GM23248 (cell line): ENCODE measurements around the gene HSPA1A. TPM values are rescaled to one million over a fixed set of nuclear protein-coding genes. Genes with fewer than 3 reads are reported as not detected.
A peak's percentile ranks its signal among the peaks of the same experiment; 100 is the strongest.

Experiments used
- DNase-seq: peaks from one replicate; pipeline ENCODE4 v3.0.0-alpha.2; 2015
- H2AFZ ChIP-seq: fragments of 200-600 bp; sonication (generic); 2 replicates; pipeline ENCODE4 v1.6.1; 2016; ENCODE audit warnings: antibody characterized with exemption
- H3F3A ChIP-seq: fragments of 200-600 bp; sonication (generic); 2 replicates; pipeline ENCODE4 v1.6.1; 2016; ENCODE audit warnings: mild to moderate bottlenecking, antibody characterized with exemption, mixed run types; ENCODE audit not compliant: insufficient read depth
- H3K27ac ChIP-seq: fragments of 200-600 bp; sonication (generic); 2 replicates; pipeline ENCODE4 v1.5.1; 2016; ENCODE audit warnings: mild to moderate bottlenecking
- H3K27me3 ChIP-seq: fragments of 200-600 bp; sonication (generic); replicated peaks from 2 replicates; pipeline ENCODE4 v1.6.1; 2016; ENCODE audit warnings: mild to moderate bottlenecking; ENCODE audit not compliant: insufficient read depth
- H3K36me3 ChIP-seq: fragments of 200-600 bp; sonication (generic); 2 replicates; pipeline ENCODE4 v1.6.1; 2016; ENCODE audit warnings: low read depth, mild to moderate bottlenecking
- H3K4me1 ChIP-seq: fragments of 200-600 bp; sonication (generic); 2 replicates; pipeline ENCODE4 v1.6.1; 2016; ENCODE audit warnings: mild to moderate bottlenecking; ENCODE audit not compliant: insufficient read depth
- H3K4me2 ChIP-seq: fragments of 200-600 bp; sonication (generic); one replicate; pipeline ENCODE4 v1.6.1; 2016; ENCODE audit warnings: mild to moderate bottlenecking; ENCODE audit not compliant: unreplicated experiment
- H3K4me3 ChIP-seq: fragments of 200-600 bp; sonication (generic); 2 replicates; pipeline ENCODE4 v1.5.1; 2016; ENCODE audit warnings: mild to moderate bottlenecking
- H3K79me2 ChIP-seq: fragments of 200-600 bp; sonication (generic); 2 replicates; pipeline ENCODE4 v1.6.1; 2016; ENCODE audit warnings: mild to moderate bottlenecking; ENCODE audit not compliant: insufficient read depth
- H3K9ac ChIP-seq: fragments of 200-600 bp; sonication (generic); 2 replicates; pipeline ENCODE4 v1.6.1; 2016; ENCODE audit warnings: mild to moderate bottlenecking
- H3K9me2 ChIP-seq: fragments of 200-600 bp; sonication (generic); 2 replicates; pipeline ENCODE4 v1.6.1; 2016; ENCODE audit warnings: mixed run types, mild to moderate bottlenecking, moderate library complexity; ENCODE audit not compliant: insufficient read depth
- H3K9me3 ChIP-seq: fragments of 200-600 bp; sonication (generic); one replicate; pipeline ENCODE4 v1.6.1; 2017; ENCODE audit warnings: low read depth
- H4K20me1 ChIP-seq: fragments of 200-600 bp; sonication (generic); 2 replicates; pipeline ENCODE4 v1.6.0; 2016; ENCODE audit not compliant: insufficient read depth
- EZH2 ChIP-seq: fragments of 200-600 bp; sonication (generic); IDR thresholded peaks from 2 replicates; pipeline ENCODE4 v1.6.1; 2018; ENCODE audit warnings: antibody characterized with exemption, mild to moderate bottlenecking; ENCODE audit not compliant: insufficient read depth, poor library complexity, severe bottlenecking
- EZH2phosphoT487 ChIP-seq: fragments of 200-600 bp; sonication (generic); IDR thresholded peaks from 2 replicates; pipeline ENCODE4 v1.6.1; 2018; ENCODE audit warnings: antibody characterized with exemption, moderate library complexity, mild to moderate bottlenecking, low read depth; ENCODE audit not compliant: insufficient read depth
- WGBS, 2 experiments: methylation state at CpG; one replicate each; pipeline ENCODE4 v1.1.6; 2015 to 2017; ENCODE audit warnings: low lambda C conversion rate in 2 of 2, low coverage in 1 of 2; ENCODE audit errors: missing lambda C conversion rate in 2 of 2; 5-methylcytosine and 5-hydroxymethylcytosine counted together
- in situ Hi-C: fragments of 300-500 bp; cut with MboI; formaldehyde crosslinking; loops from 2 replicates; pipeline ENCODE4 v1.15.0; 2020
- polyA plus RNA-seq: library from polyadenylated mRNA; unstranded; fragments of >200 nt; fragmentation: Nextera tagmentation; extraction: Ambion mirVana; gene quantifications from 2 replicates; pipeline ENCODE4 v1.2.1, GENCODE V29; 2016
- total RNA-seq: library from RNA; depleted of rRNA; stranded (reverse); fragments of >200 nt; shearing (Covaris generic); gene quantifications from 2 replicates; pipeline ENCODE4 v1.2.3, GENCODE V29; 2014

The HSPA1A gene
- total and polyA plus RNA-seq, 2 experiments from 2014 or later: 67.5 to 107 TPM

DNA sequence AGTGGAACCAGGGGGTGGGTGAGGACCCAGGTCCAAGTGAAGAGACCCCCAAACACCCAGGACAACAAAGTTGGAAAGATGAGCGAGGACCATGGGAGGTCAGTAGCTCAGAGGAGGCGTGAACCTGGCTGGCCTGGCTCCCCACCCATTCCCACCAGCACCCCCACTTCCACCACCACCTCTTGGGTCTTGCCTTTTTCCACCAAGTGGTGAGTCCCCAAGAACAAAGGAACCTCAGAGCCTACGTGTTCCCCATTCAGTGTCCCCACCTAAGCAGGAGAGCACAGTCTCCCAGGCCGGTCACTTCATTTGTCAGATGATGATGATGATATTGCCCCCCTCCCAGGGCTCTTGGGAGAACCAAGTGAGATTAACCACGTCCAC, 37.7 kb upstream of the HSPA1A start:
- Histone ChIP-seq H4K20me1 (no peaks in the 10 kb centered on the region), H3K4me1 (peaks cover 13% of the 10 kb centered on the region), H2AFZ (no peak overlapping the region), H3K79me2 (no peaks in the 10 kb centered on the region), H3K9ac (no peak overlapping the region), H3K9me2 (no peaks in the 10 kb centered on the region), H3K4me3 (no peak overlapping the region), H3K9me3 (no peaks in the 10 kb centered on the region), H3K36me3 (no peaks in the 10 kb centered on the region), H3K27ac (peak overlapping the region; percentile 39), H3K4me2 (no peak overlapping the region), H3F3A (peaks cover 7% of the 10 kb centered on the region; the same call in 1 of the 2 replicates), H3K27me3 (no peaks in the 10 kb centered on the region)
- DNase-seq: no peak
- in situ Hi-C loops: no loop called here
- no peak for TF ChIP-seq EZH2phosphoT487
- TF ChIP-seq EZH2: no peak
- WGBS, 2 experiments: 87 to 88% methylated on average over 4 to 5 of the region's 5 CpGs

DNA sequence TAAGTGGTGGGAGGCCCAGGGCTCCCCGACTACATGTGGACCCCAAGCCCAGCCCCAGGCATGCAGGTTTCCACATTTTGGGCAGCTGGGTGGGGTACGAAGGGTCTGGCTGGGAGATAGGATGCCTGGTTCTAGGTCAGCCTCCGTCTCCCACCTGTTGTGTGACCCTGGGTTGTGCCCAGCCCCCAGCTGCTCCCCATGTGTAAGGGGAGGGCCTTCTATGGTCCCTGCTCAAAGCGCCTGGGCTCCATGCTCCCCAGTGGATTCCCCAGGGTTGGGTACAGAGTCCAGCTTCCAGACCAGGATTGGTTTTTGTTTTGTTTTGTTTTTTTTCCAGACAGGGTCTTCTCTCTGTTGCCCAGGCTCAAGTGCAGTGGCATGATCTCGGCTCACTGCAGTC, 37.1 kb upstream of the HSPA1A start:
- Histone ChIP-seq H3F3A (peaks cover 7% of the 10 kb centered on the region; the same call in 1 of the 2 replicates), H3K27ac (no peak overlapping the region), H3K9me2 (no peaks in the 10 kb centered on the region), H3K4me1 (peaks cover 13% of the 10 kb centered on the region), H3K4me3 (no peak overlapping the region), H3K4me2 (no peak overlapping the region), H3K9me3 (no peaks in the 10 kb centered on the region), H3K36me3 (no peaks in the 10 kb centered on the region), H3K27me3 (no peaks in the 10 kb centered on the region), H3K79me2 (no peaks in the 10 kb centered on the region), H2AFZ (no peak overlapping the region), H3K9ac (no peak overlapping the region), H4K20me1 (no peaks in the 10 kb centered on the region)
- no peak for DNase-seq
- 91 to 96% methylated on average over 5 of the region's 5 CpGs for WGBS, 2 experiments
- in situ Hi-C loops: no loop called here
- TF ChIP-seq EZH2 (no peak), EZH2phosphoT487 (no peak)

GRCh38 chr6:31778999-31779885, 36.1 kb upstream of the HSPA1A start:
- peaks cover 7% of the 10 kb centered on the region; the same call in 1 of the 2 replicates for H3F3A ChIP-seq
- H3K4me3 ChIP-seq: no peak overlapping the region
- no peaks in the 10 kb centered on the region for H3K36me3 ChIP-seq
- TF ChIP-seq EZH2phosphoT487 (no peak), EZH2 (no peak)
- no peak overlapping the region for H3K4me2 ChIP-seq
- no peak overlapping the region for H3K9ac ChIP-seq
- peaks cover 13% of the 10 kb centered on the region for H3K4me1 ChIP-seq
- H3K27ac ChIP-seq: no peak overlapping the region
- no peak overlapping the region for H2AFZ ChIP-seq
- in situ Hi-C loops: no loop called here
- no peaks in the 10 kb centered on the region for H4K20me1 ChIP-seq
- WGBS, 2 experiments: 90 to 92% methylated on average over 35 to 39 of the region's 43 CpGs
- no peak for DNase-seq
- H3K9me3 ChIP-seq: no peaks in the 10 kb centered on the region
- no peaks in the 10 kb centered on the region for H3K9me2 ChIP-seq
- H3K79me2 ChIP-seq: no peaks in the 10 kb centered on the region
- H3K27me3 ChIP-seq: no peaks in the 10 kb centered on the region

- 92 to 96% methylated on average over 10 of the region's 10 CpGs for WGBS, 2 experiments
- H3K4me2 ChIP-seq: no peak overlapping the region
- H3K79me2 ChIP-seq: no peaks in the 10 kb centered on the region
- H3K4me3 ChIP-seq: no peak overlapping the region
- no peaks in the 10 kb centered on the region for H3K9me2 ChIP-seq
- H3K27me3 ChIP-seq: no peaks in the 10 kb centered on the region
- TF ChIP-seq EZH2phosphoT487: no peak
- TF ChIP-seq EZH2: no peak
- no peaks in the 10 kb centered on the region for H3K36me3 ChIP-seq
- H3K4me1 ChIP-seq: peaks cover 13% of the 10 kb centered on the region
- H4K20me1 ChIP-seq: no peaks in the 10 kb centered on the region
- H3K27ac ChIP-seq: no peak overlapping the region
- peaks cover 7% of the 10 kb centered on the region; the same call in 1 of the 2 replicates for H3F3A ChIP-seq
- no peak for DNase-seq
- no peak overlapping the region for H3K9ac ChIP-seq
- no peak overlapping the region for H2AFZ ChIP-seq
- in situ Hi-C loops: no loop called here
- no peaks in the 10 kb centered on the region for H3K9me3 ChIP-seq
These were observed 35.4 kb upstream of the HSPA1A start for GRCh38 chr6:31779908-31780307.
